NOMO-1 (cell line): Measurements from ENCODE around the gene KLK11.

Source experiments
- DNase-seq, 2 experiments: peaks; one replicate each; lab custom pipeline; 2025; ENCODE audit not compliant: unreplicated experiment in 2 of 2; lab: John Stamatoyannopoulos, UW

Gene KLK11

GRCh38 chr19:50975766-50976165, 50.6 kb downstream of the KLK11 start:
- DNase-seq: no peak

- no peak for DNase-seq
Observed at GRCh38 chr19:50974702-50975556, 51.5 kb downstream of the KLK11 start.

GRCh38 chr19:50972795-50973376, 53.5 kb downstream of the KLK11 start:
- no peak for DNase-seq
